ENCODE measurements around the gene TMPRSS9. TPM values are rescaled to one million over a fixed set of nuclear protein-coding genes. Genes with fewer than 3 reads are reported as not detected.
"Not testable (repeated sequence)": the region's sequence is repeated elsewhere in the genome, so short reads cannot be mapped to it uniquely, and the experiment has no call there.

The TMPRSS9 gene
- polyA plus RNA-seq, 6 donors from 2014 or later = not detected

- Mint-ChIP-seq H3K27me3 (no peaks in the 10 kb centered on the region), H3K27ac (peak overlapping the region in 1 of 6 donors; percentile 54), H3K36me3 (peaks cover 7 to 15% of the 10 kb centered on the region in 2 donors), H3K9me3 (peaks cover 0 to 1% (median 0%) of the 10 kb centered on the region in 7 donors), H3K4me3 (no peak overlapping the region), H3K4me1 (peaks cover 14 to 25% (median 18%) of the 10 kb centered on the region in 3 donors)
- ATAC-seq (ENCODE audit: low read depth in 2 of 2) (no peak), DNase-seq (no peak)
These were observed 19.4 kb upstream of the TMPRSS9 start for GRCh38 chr19:2340496-2341243.

GRCh38 chr19:2341244-2341751 is 18.8 kb upstream of the TMPRSS9 start:
- Mint-ChIP-seq H3K27ac (peak overlapping the region in 1 of 6 donors; percentile 53), H3K9me3 (no peaks in the 10 kb centered on the region), H3K4me1 (peaks cover 8 to 23% (median 15%) of the 10 kb centered on the region in 3 donors), H3K4me3 (no peak overlapping the region), H3K27me3 (no peaks in the 10 kb centered on the region), H3K36me3 (peaks cover under 1 to 14% of the 10 kb centered on the region in 2 donors)
- ATAC-seq (ENCODE audit: low read depth in 2 of 2) (no peak), DNase-seq (no peak)

DNA sequence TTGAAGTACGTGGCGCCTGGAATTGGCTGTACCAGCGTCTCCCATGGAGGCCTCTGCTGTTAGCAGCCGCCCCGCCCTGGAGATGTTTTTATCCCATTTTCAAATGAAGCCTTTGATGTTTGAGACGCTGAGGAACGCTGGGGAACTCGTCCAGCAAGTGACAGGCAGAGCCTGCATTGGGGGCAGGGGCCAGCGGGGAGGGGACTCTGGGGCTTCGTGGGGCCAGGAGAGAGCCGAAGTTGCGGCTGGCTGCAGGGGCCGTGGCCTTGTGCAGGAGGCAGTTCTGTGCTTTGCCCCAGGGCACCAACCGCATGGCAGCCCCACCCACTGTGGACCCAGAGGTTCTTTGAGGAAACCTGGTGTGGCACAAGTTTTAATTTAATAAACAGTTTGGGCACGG is 18.1 kb upstream of the TMPRSS9 start:
- DNase-seq (no peak), ATAC-seq (ENCODE audit: low read depth in 2 of 2) (no peak)
- H3K27me3 Mint-ChIP-seq = no peaks in the 10 kb centered on the region
- H3K4me1 Mint-ChIP-seq = peaks cover 2 to 19% (median 11%) of the 10 kb centered on the region in 3 donors
- peak overlapping the region in 1 of 6 donors; percentile 53 for H3K27ac Mint-ChIP-seq
- peaks cover 0 to 11% of the 10 kb centered on the region in 2 donors for H3K36me3 Mint-ChIP-seq
- no peak overlapping the region for H3K4me3 Mint-ChIP-seq
- H3K9me3 Mint-ChIP-seq = no peaks in the 10 kb centered on the region

GRCh38 chr19:2342656-2343288 is 17.3 kb upstream of the TMPRSS9 start:
- peaks cover 0 to 11% of the 10 kb centered on the region in 2 donors for H3K36me3 Mint-ChIP-seq
- ATAC-seq (ENCODE audit: low read depth in 2 of 2) = no peak

GRCh38 chr19:2343289-2343982 is 16.6 kb upstream of the TMPRSS9 start:
- DNase-seq (no peak), ATAC-seq (ENCODE audit: low read depth in 2 of 2) (no peak)
- H3K4me1 Mint-ChIP-seq = peaks cover 0 to 8% (median 6%) of the 10 kb centered on the region in 3 donors
- no peaks in the 10 kb centered on the region for H3K27me3 Mint-ChIP-seq
- H3K4me3 Mint-ChIP-seq = no peak overlapping the region
- H3K9me3 Mint-ChIP-seq = no peaks in the 10 kb centered on the region
- no peak overlapping the region for H3K27ac Mint-ChIP-seq
- H3K36me3 Mint-ChIP-seq = peaks cover 0 to 11% of the 10 kb centered on the region in 2 donors

More at GRCh38 chr19:2342656-2343288, 17.3 kb upstream of the TMPRSS9 start:
- no peak overlapping the region for H3K4me3 Mint-ChIP-seq
- H3K9me3 Mint-ChIP-seq = no peaks in the 10 kb centered on the region
- peaks cover 0 to 15% (median 6%) of the 10 kb centered on the region in 3 donors for H3K4me1 Mint-ChIP-seq
- no peaks in the 10 kb centered on the region for H3K27me3 Mint-ChIP-seq
- peak overlapping the region in 1 of 6 donors; percentile 47 for H3K27ac Mint-ChIP-seq
- no peak for DNase-seq

DNA sequence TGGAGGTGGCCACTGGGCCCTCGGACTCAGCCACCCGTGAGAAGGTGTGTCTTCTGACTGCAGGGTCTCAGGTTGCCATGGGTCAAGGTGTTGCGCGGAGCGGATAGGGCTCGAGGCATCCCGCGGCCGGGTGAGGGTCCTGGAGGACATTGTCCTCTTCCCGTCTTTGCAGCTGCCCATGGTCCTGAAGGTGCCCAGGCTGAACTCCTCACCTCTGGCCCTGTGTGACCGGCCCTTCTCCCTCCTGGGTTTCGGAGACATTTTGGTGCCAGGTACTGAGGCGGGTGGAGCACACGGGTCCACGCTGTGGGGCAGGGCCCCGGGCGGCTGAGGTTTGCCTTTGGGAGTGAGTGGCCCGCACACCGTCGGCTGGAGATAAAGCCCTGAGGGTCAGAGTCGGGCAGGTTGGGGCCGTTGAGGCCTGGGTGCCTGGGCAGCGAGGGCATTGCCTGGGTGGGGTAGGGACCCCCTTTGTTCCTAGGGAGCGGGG is 15.6 kb upstream of the TMPRSS9 start:
- Mint-ChIP-seq H3K27me3 (no peaks in the 10 kb centered on the region), H3K4me3 (no peak overlapping the region), H3K9me3 (no peaks in the 10 kb centered on the region), H3K4me1 (peaks cover 0 to 8% (median 6%) of the 10 kb centered on the region in 3 donors), H3K27ac (no peak overlapping the region), H3K36me3 (peaks cover 0 to 11% of the 10 kb centered on the region in 2 donors)
- ATAC-seq (ENCODE audit: low read depth in 2 of 2) (no peak), DNase-seq (no peak)

DNA sequence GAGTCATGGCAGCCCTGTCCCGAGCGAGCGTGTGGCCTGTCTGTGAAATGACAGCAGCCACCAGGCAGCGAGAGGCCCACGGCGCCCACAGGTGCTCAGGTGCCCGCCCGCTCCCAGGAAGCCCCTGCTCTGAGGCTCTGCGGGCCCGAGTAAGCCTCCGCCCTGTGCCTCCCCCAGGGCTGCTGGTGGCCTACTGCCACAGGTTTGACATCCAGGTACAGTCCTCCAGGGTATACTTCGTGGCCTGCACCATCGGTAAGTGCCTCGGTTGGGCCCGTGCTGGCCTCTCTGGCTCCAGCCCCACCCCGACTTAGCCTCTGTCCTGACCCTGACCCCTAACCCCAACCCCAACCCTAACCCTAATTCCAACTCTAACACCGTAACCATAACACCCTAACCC is 15.0 kb upstream of the TMPRSS9 start:
- Mint-ChIP-seq H3K27ac (peak overlapping the region in 1 of 6 donors; percentile 42), H3K27me3 (no peaks in the 10 kb centered on the region), H3K9me3 (no peaks in the 10 kb centered on the region), H3K4me3 (no peak overlapping the region), H3K36me3 (peaks cover 0 to 11% of the 10 kb centered on the region in 2 donors), H3K4me1 (peaks cover 0 to 8% (median 6%) of the 10 kb centered on the region in 3 donors)
- DNase-seq = no peak
- ATAC-seq (ENCODE audit: low read depth in 2 of 2) = no peak

- Mint-ChIP-seq H3K36me3 (peaks cover 0 to 11% of the 10 kb centered on the region in 2 donors), H3K4me3 (peak overlapping the region in 1 of 8 donors; percentile 45), H3K27ac (peak overlapping the region in 5 of 6 donors; percentile 16 to 94 (median 90)), H3K4me1 (peaks cover 0 to 8% (median 6%) of the 10 kb centered on the region in 3 donors), H3K9me3 (no peaks in the 10 kb centered on the region), H3K27me3 (no peaks in the 10 kb centered on the region)
- DNase-seq = no peak
- no peak for ATAC-seq (ENCODE audit: low read depth in 2 of 2)
These were observed 14.0 kb upstream of the TMPRSS9 start for GRCh38 chr19:2345794-2346663.

GRCh38 chr19:2349818-2350217 is 10.2 kb upstream of the TMPRSS9 start:
- not testable (repeated sequence) for DNase-seq; ATAC-seq (ENCODE audit: low read depth in 2 of 2); H3K4me3 Mint-ChIP-seq; H3K27ac Mint-ChIP-seq; H3K9me3 Mint-ChIP-seq; H3K27me3 Mint-ChIP-seq; H3K4me1 Mint-ChIP-seq
- H3K36me3 Mint-ChIP-seq = peaks cover 0 to 11% of the 10 kb centered on the region in 2 donors

DNA sequence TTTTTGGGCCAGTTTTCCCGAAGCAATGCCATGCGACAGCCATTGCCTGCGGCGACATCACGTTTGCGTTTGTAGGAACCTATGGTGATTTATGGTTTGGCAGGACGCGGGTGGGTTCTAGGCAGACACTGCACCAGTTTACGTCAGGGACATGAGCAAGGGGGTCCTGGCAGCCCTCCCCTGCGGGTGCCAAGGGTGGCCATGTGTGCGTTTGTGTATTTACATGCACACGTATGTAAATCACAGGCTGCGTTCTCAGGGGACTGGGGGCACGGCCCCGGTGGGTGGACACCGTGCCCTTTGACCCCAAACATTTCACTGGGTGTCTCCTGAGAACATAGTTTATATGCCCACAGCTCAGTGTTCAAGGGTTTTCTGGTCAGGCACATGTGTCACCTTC is 9.4 kb upstream of the TMPRSS9 start:
- Mint-ChIP-seq H3K4me3 (no peak overlapping the region), H3K9me3 (no peaks in the 10 kb centered on the region), H3K27ac (no peak overlapping the region), H3K36me3 (peaks cover 0 to 6% of the 10 kb centered on the region in 2 donors), H3K27me3 (no peaks in the 10 kb centered on the region), H3K4me1 (peaks cover 0 to 5% (median 4%) of the 10 kb centered on the region in 3 donors)
- ATAC-seq (ENCODE audit: low read depth in 2 of 2) = no peak
- no peak for DNase-seq

GRCh38 chr19:2351591-2351990 is 8.5 kb upstream of the TMPRSS9 start:
- H3K27me3 Mint-ChIP-seq = no peaks in the 10 kb centered on the region
- H3K4me1 Mint-ChIP-seq = peaks cover 0 to under 1% (median 0%) of the 10 kb centered on the region in 3 donors
- no peaks in the 10 kb centered on the region for H3K36me3 Mint-ChIP-seq
- no peak for ATAC-seq (ENCODE audit: low read depth in 2 of 2)
- DNase-seq = no peak
- H3K4me3 Mint-ChIP-seq = no peak overlapping the region
- H3K9me3 Mint-ChIP-seq = no peaks in the 10 kb centered on the region
- no peak overlapping the region for H3K27ac Mint-ChIP-seq

GRCh38 chr19:2352121-2352520 is 7.9 kb upstream of the TMPRSS9 start:
- ATAC-seq (ENCODE audit: low read depth in 2 of 2) = no peak
- no peak overlapping the region for H3K27ac Mint-ChIP-seq
- peaks cover 0 to 6% (median 0%) of the 10 kb centered on the region in 3 donors for H3K4me1 Mint-ChIP-seq
- H3K9me3 Mint-ChIP-seq = peaks cover 0 to 2% (median 0%) of the 10 kb centered on the region in 7 donors
- no peak for DNase-seq
- no peaks in the 10 kb centered on the region for H3K36me3 Mint-ChIP-seq
- no peaks in the 10 kb centered on the region for H3K27me3 Mint-ChIP-seq
- no peak overlapping the region for H3K4me3 Mint-ChIP-seq

All from naive B cell (primary cell).